HEK293 (cell line): ENCODE data around the gene CD28.

Experiments used
- KLF16 ChIP-seq: fragments of 450-650 bp; formaldehyde crosslinking; IDR thresholded peaks from 2 replicates; pipeline ENCODE4 v1.5.1; 2017; ENCODE audit warnings: missing biosample characterization, missing genetic modification characterization
- OSR2 ChIP-seq: fragments of 450-650 bp; formaldehyde crosslinking; IDR thresholded peaks from 2 replicates; pipeline ENCODE4 v1.5.1; 2016; ENCODE audit warnings: missing biosample characterization, missing genetic modification characterization
- SP2 ChIP-seq: fragments of 450-650 bp; formaldehyde crosslinking; IDR thresholded peaks from 2 replicates; pipeline ENCODE4 v1.5.1; 2016; ENCODE audit warnings: missing biosample characterization, missing genetic modification characterization
- ZFP41 ChIP-seq: fragments of 450-650 bp; formaldehyde crosslinking; IDR thresholded peaks from 2 replicates; pipeline ENCODE4 v1.5.1; 2016; ENCODE audit warnings: missing biosample characterization, missing genetic modification characterization, borderline replicate concordance
- ZNF138 ChIP-seq: fragments of 450-650 bp; formaldehyde crosslinking; IDR thresholded peaks from 2 replicates; pipeline ENCODE4 v1.5.1; 2016; ENCODE audit warnings: missing biosample characterization, missing genetic modification characterization, borderline replicate concordance
- ZNF24 ChIP-seq: fragments of 450-650 bp; formaldehyde crosslinking; IDR thresholded peaks from 2 replicates; pipeline ENCODE4 v1.5.1; 2016; ENCODE audit warnings: missing biosample characterization, missing genetic modification characterization
- ZNF48 ChIP-seq: fragments of 450-650 bp; formaldehyde crosslinking; IDR thresholded peaks from 2 replicates; pipeline ENCODE4 v1.5.1; 2016; ENCODE audit warnings: missing biosample characterization, missing genetic modification characterization
- TF ChIP-seq, protein P1 (sequence below): fragments of 450-650 bp; formaldehyde crosslinking; IDR thresholded peaks from 2 replicates; pipeline ENCODE4 v1.5.1; 2016; ENCODE audit warnings: missing biosample characterization, missing genetic modification characterization, borderline replicate concordance
- TF ChIP-seq, protein P2 (sequence below): fragments of 450-650 bp; formaldehyde crosslinking; IDR thresholded peaks from 2 replicates; pipeline ENCODE4 v1.5.1; 2017; ENCODE audit warnings: missing biosample characterization, missing genetic modification characterization
- TF ChIP-seq, protein P3 (sequence below): fragments of 450-650 bp; formaldehyde crosslinking; IDR thresholded peaks from 2 replicates; pipeline ENCODE4 v1.5.1; 2017; ENCODE audit warnings: missing biosample characterization, missing genetic modification characterization
- TF ChIP-seq, protein P4 (sequence below): fragments of 450-650 bp; formaldehyde crosslinking; IDR thresholded peaks from 2 replicates; pipeline ENCODE4 v1.5.1; 2016; ENCODE audit warnings: missing biosample characterization, missing genetic modification characterization, low read depth
- TF ChIP-seq, protein P5 (sequence below): fragments of 450-650 bp; formaldehyde crosslinking; IDR thresholded peaks from 2 replicates; pipeline ENCODE4 v1.5.0; 2017; ENCODE audit warnings: missing biosample characterization, missing genetic modification characterization, borderline replicate concordance
- TF ChIP-seq, protein P6 (sequence below): fragments of 450-650 bp; formaldehyde crosslinking; IDR thresholded peaks from 2 replicates; pipeline ENCODE4 v1.5.1; 2016; ENCODE audit warnings: missing biosample characterization, missing genetic modification characterization

The CD28 gene

DNA sequence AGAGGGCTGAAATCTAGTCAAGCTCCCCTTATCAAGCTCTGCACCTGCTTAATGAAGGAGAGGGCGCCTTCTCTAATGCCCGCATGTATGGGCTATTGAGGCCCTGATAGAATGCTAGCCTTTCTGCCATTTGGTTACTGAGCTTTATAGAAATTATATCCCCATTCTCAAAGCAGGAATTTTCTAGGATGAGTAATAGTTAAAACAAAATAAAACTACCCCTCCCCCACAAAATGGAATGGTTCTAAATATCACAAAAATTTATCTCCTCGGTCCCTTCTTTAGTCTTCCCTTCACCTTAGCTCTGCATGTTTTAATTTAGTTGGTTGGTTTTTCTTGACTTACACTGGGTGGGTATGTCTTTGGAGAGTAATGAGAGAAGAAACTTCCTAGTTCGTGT lies 37.7 kb downstream of the CD28 start (continued):
- TF ChIP-seq, protein P1, sequence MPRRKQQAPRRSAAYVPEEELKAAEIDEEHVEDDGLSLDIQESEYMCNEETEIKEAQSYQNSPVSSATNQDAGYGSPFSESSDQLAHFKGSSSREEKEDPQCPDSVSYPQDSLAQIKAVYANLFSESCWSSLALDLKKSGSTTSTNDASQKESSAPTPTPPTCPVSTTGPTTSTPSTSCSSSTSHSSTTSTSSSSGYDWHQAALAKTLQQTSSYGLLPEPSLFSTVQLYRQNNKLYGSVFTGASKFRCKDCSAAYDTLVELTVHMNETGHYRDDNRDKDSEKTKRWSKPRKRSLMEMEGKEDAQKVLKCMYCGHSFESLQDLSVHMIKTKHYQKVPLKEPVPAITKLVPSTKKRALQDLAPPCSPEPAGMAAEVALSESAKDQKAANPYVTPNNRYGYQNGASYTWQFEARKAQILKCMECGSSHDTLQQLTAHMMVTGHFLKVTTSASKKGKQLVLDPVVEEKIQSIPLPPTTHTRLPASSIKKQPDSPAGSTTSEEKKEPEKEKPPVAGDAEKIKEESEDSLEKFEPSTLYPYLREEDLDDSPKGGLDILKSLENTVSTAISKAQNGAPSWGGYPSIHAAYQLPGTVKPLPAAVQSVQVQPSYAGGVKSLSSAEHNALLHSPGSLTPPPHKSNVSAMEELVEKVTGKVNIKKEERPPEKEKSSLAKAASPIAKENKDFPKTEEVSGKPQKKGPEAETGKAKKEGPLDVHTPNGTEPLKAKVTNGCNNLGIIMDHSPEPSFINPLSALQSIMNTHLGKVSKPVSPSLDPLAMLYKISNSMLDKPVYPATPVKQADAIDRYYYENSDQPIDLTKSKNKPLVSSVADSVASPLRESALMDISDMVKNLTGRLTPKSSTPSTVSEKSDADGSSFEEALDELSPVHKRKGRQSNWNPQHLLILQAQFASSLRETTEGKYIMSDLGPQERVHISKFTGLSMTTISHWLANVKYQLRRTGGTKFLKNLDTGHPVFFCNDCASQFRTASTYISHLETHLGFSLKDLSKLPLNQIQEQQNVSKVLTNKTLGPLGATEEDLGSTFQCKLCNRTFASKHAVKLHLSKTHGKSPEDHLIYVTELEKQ: no peak
- TF ChIP-seq ZNF48 (tag by site-specific recombination) (no peak), OSR2 (tag by site-specific recombination) (no peak), ZNF24 (tag by site-specific recombination) (no peak), SP2 (no peak), ZNF138 (tag by site-specific recombination) (no peak), ZFP41 (tag by site-specific recombination) (no peak), KLF16 (tag by site-specific recombination) (no peak)
- TF ChIP-seq, protein P2, sequence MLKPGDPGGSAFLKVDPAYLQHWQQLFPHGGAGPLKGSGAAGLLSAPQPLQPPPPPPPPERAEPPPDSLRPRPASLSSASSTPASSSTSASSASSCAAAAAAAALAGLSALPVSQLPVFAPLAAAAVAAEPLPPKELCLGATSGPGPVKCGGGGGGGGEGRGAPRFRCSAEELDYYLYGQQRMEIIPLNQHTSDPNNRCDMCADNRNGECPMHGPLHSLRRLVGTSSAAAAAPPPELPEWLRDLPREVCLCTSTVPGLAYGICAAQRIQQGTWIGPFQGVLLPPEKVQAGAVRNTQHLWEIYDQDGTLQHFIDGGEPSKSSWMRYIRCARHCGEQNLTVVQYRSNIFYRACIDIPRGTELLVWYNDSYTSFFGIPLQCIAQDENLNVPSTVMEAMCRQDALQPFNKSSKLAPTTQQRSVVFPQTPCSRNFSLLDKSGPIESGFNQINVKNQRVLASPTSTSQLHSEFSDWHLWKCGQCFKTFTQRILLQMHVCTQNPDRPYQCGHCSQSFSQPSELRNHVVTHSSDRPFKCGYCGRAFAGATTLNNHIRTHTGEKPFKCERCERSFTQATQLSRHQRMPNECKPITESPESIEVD (tag by site-specific recombination): no peak
- TF ChIP-seq, protein P3, sequence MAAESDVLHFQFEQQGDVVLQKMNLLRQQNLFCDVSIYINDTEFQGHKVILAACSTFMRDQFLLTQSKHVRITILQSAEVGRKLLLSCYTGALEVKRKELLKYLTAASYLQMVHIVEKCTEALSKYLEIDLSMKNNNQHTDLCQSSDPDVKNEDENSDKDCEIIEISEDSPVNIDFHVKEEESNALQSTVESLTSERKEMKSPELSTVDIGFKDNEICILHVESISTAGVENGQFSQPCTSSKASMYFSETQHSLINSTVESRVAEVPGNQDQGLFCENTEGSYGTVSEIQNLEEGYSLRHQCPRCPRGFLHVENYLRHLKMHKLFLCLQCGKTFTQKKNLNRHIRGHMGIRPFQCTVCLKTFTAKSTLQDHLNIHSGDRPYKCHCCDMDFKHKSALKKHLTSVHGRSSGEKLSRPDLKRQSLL (tag by site-specific recombination): no peak
- TF ChIP-seq, protein P4, sequence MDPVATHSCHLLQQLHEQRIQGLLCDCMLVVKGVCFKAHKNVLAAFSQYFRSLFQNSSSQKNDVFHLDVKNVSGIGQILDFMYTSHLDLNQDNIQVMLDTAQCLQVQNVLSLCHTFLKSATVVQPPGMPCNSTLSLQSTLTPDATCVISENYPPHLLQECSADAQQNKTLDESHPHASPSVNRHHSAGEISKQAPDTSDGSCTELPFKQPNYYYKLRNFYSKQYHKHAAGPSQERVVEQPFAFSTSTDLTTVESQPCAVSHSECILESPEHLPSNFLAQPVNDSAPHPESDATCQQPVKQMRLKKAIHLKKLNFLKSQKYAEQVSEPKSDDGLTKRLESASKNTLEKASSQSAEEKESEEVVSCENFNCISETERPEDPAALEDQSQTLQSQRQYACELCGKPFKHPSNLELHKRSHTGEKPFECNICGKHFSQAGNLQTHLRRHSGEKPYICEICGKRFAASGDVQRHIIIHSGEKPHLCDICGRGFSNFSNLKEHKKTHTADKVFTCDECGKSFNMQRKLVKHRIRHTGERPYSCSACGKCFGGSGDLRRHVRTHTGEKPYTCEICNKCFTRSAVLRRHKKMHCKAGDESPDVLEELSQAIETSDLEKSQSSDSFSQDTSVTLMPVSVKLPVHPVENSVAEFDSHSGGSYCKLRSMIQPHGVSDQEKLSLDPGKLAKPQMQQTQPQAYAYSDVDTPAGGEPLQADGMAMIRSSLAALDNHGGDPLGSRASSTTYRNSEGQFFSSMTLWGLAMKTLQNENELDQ (tag by site-specific recombination): no peak
- TF ChIP-seq, protein P5, sequence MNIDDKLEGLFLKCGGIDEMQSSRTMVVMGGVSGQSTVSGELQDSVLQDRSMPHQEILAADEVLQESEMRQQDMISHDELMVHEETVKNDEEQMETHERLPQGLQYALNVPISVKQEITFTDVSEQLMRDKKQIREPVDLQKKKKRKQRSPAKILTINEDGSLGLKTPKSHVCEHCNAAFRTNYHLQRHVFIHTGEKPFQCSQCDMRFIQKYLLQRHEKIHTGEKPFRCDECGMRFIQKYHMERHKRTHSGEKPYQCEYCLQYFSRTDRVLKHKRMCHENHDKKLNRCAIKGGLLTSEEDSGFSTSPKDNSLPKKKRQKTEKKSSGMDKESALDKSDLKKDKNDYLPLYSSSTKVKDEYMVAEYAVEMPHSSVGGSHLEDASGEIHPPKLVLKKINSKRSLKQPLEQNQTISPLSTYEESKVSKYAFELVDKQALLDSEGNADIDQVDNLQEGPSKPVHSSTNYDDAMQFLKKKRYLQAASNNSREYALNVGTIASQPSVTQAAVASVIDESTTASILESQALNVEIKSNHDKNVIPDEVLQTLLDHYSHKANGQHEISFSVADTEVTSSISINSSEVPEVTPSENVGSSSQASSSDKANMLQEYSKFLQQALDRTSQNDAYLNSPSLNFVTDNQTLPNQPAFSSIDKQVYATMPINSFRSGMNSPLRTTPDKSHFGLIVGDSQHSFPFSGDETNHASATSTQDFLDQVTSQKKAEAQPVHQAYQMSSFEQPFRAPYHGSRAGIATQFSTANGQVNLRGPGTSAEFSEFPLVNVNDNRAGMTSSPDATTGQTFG (tag by site-specific recombination): no peak
- TF ChIP-seq, protein P6, sequence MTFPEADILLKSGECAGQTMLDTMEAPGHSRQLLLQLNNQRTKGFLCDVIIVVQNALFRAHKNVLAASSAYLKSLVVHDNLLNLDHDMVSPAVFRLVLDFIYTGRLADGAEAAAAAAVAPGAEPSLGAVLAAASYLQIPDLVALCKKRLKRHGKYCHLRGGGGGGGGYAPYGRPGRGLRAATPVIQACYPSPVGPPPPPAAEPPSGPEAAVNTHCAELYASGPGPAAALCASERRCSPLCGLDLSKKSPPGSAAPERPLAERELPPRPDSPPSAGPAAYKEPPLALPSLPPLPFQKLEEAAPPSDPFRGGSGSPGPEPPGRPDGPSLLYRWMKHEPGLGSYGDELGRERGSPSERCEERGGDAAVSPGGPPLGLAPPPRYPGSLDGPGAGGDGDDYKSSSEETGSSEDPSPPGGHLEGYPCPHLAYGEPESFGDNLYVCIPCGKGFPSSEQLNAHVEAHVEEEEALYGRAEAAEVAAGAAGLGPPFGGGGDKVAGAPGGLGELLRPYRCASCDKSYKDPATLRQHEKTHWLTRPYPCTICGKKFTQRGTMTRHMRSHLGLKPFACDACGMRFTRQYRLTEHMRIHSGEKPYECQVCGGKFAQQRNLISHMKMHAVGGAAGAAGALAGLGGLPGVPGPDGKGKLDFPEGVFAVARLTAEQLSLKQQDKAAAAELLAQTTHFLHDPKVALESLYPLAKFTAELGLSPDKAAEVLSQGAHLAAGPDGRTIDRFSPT (tag by site-specific recombination): no peak
